IMR-90 (cell line): Measurements from ENCODE around the gene DHX40. TPM values are rescaled to one million over a fixed set of nuclear protein-coding genes. Genes with fewer than 3 reads are reported as not detected.
A peak's percentile ranks its signal among the peaks of the same experiment; 100 is the strongest.

ENCODE experiments used
- ATAC-seq: fragments of 200-7000 bp; cut with Tn5 transposase; 2 replicates; pipeline ENCODE4 v1.9.1; 2020; ENCODE audit warnings: low read depth, mild to moderate bottlenecking, moderate library complexity
- BruUV-seq: library from RNA; stranded (reverse); fragments of 400-500 nt; replicated peaks from 2 replicates; lab custom pipeline; 2021; lab: Mats Ljungman, UMichigan
- CTCF ChIA-PET: fragments of 300-600 bp; formaldehyde crosslinking; extraction: SDS; loops from one replicate; lab custom pipeline; 2021; ENCODE audit warnings: antibody characterized with exemption; lab: Yijun Ruan, JAX
- POLR2A ChIA-PET: fragments of 300-600 bp; sonication (Branson Sonifier 250); formaldehyde crosslinking; loops from one replicate; lab custom pipeline; 2022; ENCODE audit warnings: antibody characterized with exemption; ENCODE audit not compliant: unreplicated experiment; lab: Charles Lee
- DNase-seq: peaks from one replicate; pipeline ENCODE4 v3.0.0; 2013
- H2AFZ ChIP-seq: replicated peaks from 2 replicates; pipeline ENCODE3; 2013; ENCODE audit warnings: low read length, mild to moderate bottlenecking; ENCODE audit not compliant: poor library complexity
- H2AK5ac ChIP-seq: 2 replicates; pipeline ENCODE4 v1.6.1; 2013; ENCODE audit warnings: low read depth, low read length, inconsistent platforms
- H2AK9ac ChIP-seq: replicated peaks from 2 replicates; pipeline ENCODE3; 2013; ENCODE audit warnings: mild to moderate bottlenecking, low read depth, low read length, moderate library complexity; ENCODE audit not compliant: poor library complexity
- H2BK120ac ChIP-seq: 2 replicates; pipeline ENCODE4 v1.6.1; 2013; ENCODE audit warnings: low read depth, low read length, inconsistent platforms
- H2BK15ac ChIP-seq: 3 replicates; pipeline ENCODE4 v1.6.1; 2013; ENCODE audit warnings: low read depth, low read length, inconsistent platforms
- H2BK20ac ChIP-seq: 2 replicates; pipeline ENCODE4 v1.6.1; 2013; ENCODE audit warnings: low read depth, mild to moderate bottlenecking, inconsistent platforms, low read length, moderate library complexity
- H2BK5ac ChIP-seq: 2 replicates; pipeline ENCODE4 v1.6.1; 2013; ENCODE audit warnings: mild to moderate bottlenecking, low read depth, low read length, inconsistent platforms; ENCODE audit not compliant: poor library complexity, severe bottlenecking
- H3K14ac ChIP-seq: replicated peaks from 2 replicates; pipeline ENCODE4 v1.6.1; 2013; ENCODE audit warnings: low read depth, low read length, inconsistent platforms
- H3K18ac ChIP-seq: 2 replicates; pipeline ENCODE4 v1.6.1; 2013; ENCODE audit warnings: low read depth, low read length, control low read depth
- H3K23ac ChIP-seq: 2 replicates; pipeline ENCODE4 v1.6.1; 2013; ENCODE audit warnings: low read depth, low read length, inconsistent platforms
- H3K27ac ChIP-seq: 2 replicates; pipeline ENCODE4 v1.5.1; 2013; ENCODE audit warnings: mild to moderate bottlenecking, control low read depth, low read length; ENCODE audit not compliant: insufficient read depth
- H3K27me3 ChIP-seq: 2 replicates; pipeline ENCODE4 v1.6.1; 2013; ENCODE audit warnings: low read length; ENCODE audit not compliant: control insufficient read depth, insufficient read depth
- H3K36me3 ChIP-seq: 2 replicates; pipeline ENCODE4 v1.6.1; 2013; ENCODE audit warnings: low read length, mixed read lengths; ENCODE audit not compliant: control insufficient read depth, insufficient read depth
- H3K4ac ChIP-seq: 2 replicates; pipeline ENCODE4 v1.6.1; 2013; ENCODE audit warnings: low read depth, low read length, inconsistent platforms
- H3K4me1 ChIP-seq: 2 replicates; pipeline ENCODE4 v1.6.1; 2013; ENCODE audit warnings: low read length, mixed read lengths; ENCODE audit not compliant: control insufficient read depth, insufficient read depth
- H3K4me2 ChIP-seq: 2 replicates; pipeline ENCODE4 v1.6.1; 2013; ENCODE audit warnings: low read depth, mild to moderate bottlenecking, control low read depth, low read length, moderate library complexity
- H3K4me3 ChIP-seq: 2 replicates; pipeline ENCODE4 v1.5.1; 2013; ENCODE audit warnings: low read depth, mild to moderate bottlenecking, control low read depth, low read length, moderate library complexity; ENCODE audit not compliant: insufficient read depth
- H3K56ac ChIP-seq: 2 replicates; pipeline ENCODE4 v1.6.1; 2013; ENCODE audit warnings: low read length, inconsistent platforms; ENCODE audit not compliant: insufficient read depth; ENCODE audit errors: extremely low read depth
- H3K79me1 ChIP-seq, 2 experiments: 2 replicates each; pipeline ENCODE4 v1.6.1; 2013; ENCODE audit warnings: low read length in 2 of 2, inconsistent platforms in 1 of 2, low read depth in 1 of 2
- H3K9ac ChIP-seq: 2 replicates; pipeline ENCODE4 v1.6.1; 2013; ENCODE audit warnings: low read depth, low read length, control low read depth
- H3K9me1 ChIP-seq: 2 replicates; pipeline ENCODE4 v1.6.1; 2013; ENCODE audit warnings: low read length, inconsistent platforms; ENCODE audit not compliant: insufficient read depth
- H3K9me3 ChIP-seq: 2 replicates; pipeline ENCODE4 v1.6.1; 2013; ENCODE audit warnings: low read length; ENCODE audit not compliant: control insufficient read depth, insufficient read depth
- H4K20me1 ChIP-seq: 2 replicates; pipeline ENCODE4 v1.6.1; 2013; ENCODE audit warnings: low read length, inconsistent platforms; ENCODE audit not compliant: insufficient read depth
- H4K5ac ChIP-seq: 2 replicates; pipeline ENCODE4 v1.6.1; 2013; ENCODE audit warnings: mild to moderate bottlenecking, low read depth, low read length, control low read depth
- H4K8ac ChIP-seq, 2 experiments: 2 replicates each; pipeline ENCODE4 v1.6.1; 2013; ENCODE audit warnings: low read depth in 2 of 2, low read length in 2 of 2, control low read depth in 1 of 2, inconsistent platforms in 1 of 2
- H4K91ac ChIP-seq: 2 replicates; pipeline ENCODE4 v1.6.1; 2013; ENCODE audit warnings: low read depth, low read length, inconsistent platforms; ENCODE audit not compliant: insufficient read depth
- MAFK ChIP-seq: IDR thresholded peaks from 2 replicates; pipeline ENCODE4 v1.6.1; 2012; ENCODE audit warnings: low read depth, low read length, improper control_type of control experiment
- RCOR1 ChIP-seq: IDR thresholded peaks from 2 replicates; pipeline ENCODE4 v1.6.1; 2012; ENCODE audit warnings: mild to moderate bottlenecking, low read length, improper control_type of control experiment; ENCODE audit not compliant: insufficient replicate concordance
- WGBS, 2 experiments: methylation state at CpG; one replicate each; pipeline versions ENCODE4 v1.1.5 to v1.1.7; 2013; ENCODE audit warnings: missing lambda C conversion rate in 2 of 2; ENCODE audit not compliant: insufficient read length in 1 of 2; ENCODE audit errors: extremely low coverage in 2 of 2; 5-methylcytosine and 5-hydroxymethylcytosine counted together
- dilution Hi-C: fragments of 300-500 bp; cut with HindIII; formaldehyde crosslinking; loops from one replicate; pipeline ENCODE4 v1.14.3; 2018; ENCODE audit warnings: low sequenced_read_pairs; ENCODE audit not compliant: unreplicated experiment
- in situ Hi-C: fragments of 300-500 bp; cut with MboI; formaldehyde crosslinking; loops from 3 replicates; pipeline ENCODE4 v1.14.3; 2019; ENCODE audit warnings: low sequenced_read_pairs, inconsistent platforms, mixed read lengths
- intact Hi-C: fragments of 100-400 bp; cut with micrococcal nuclease; formaldehyde crosslinking; loops from 2 replicates; pipeline ENCODE4 v1.10.0; 2022
- polyA plus RNA-seq, 3 experiments: library from polyadenylated mRNA; depleted of rRNA; stranded (reverse); fragments of >200 nt; gene quantifications; 2 replicates each; pipeline ENCODE4 v1.2.3, GENCODE V29; 2012; ENCODE audit warnings: low replicate concordance in 1 of 3
- total RNA-seq: library from RNA; depleted of rRNA; stranded (reverse); fragments of >200 nt; gene quantifications from 2 replicates; pipeline ENCODE4 v1.2.3, GENCODE V29; 2012

The DHX40 gene
- total and polyA plus RNA-seq, 2 of the 4 experiments (the other 2 are of a cell fraction): 17.4 to 44.4 TPM

GRCh38 chr17:59519132-59519531 is 46.3 kb upstream of the DHX40 start:
- in situ Hi-C loops: no loop called here
- POLR2A ChIA-PET: no interaction called here
- DNase-seq: no peak

More at GRCh38 chr17:59519132-59519531, 46.3 kb upstream of the DHX40 start:
- Histone ChIP-seq H4K20me1 (no peaks in the 10 kb centered on the region), H3K27me3 (no peaks in the 10 kb centered on the region), H2BK5ac (no peak overlapping the region), H3K9ac (no peak overlapping the region), H3K56ac (no peak overlapping the region), H3K23ac (no peak overlapping the region), H3K14ac (no peak overlapping the region), H2AFZ (no peak overlapping the region), H3K36me3 (no peaks in the 10 kb centered on the region), H2AK5ac (no peak overlapping the region), H3K18ac (no peak overlapping the region), H4K8ac (no peak overlapping the region), H3K9me1 (0 out of 2 replicates have a peak, but pooled peaks cover 7% of the 10 kb centered on the region), H3K27ac (no peak overlapping the region), H4K91ac (no peak overlapping the region), H3K4me1 (peaks cover 4% of the 10 kb centered on the region), H2BK15ac (no peak overlapping the region), H4K5ac (no peak overlapping the region), H3K4me2 (no peak overlapping the region), H3K79me1 (no peaks in the 10 kb centered on the region), H3K9me3 (no peaks in the 10 kb centered on the region), H3K4ac (no peak overlapping the region), H2BK20ac (no peak overlapping the region), H2BK120ac (no peak overlapping the region), H3K4me3 (no peak overlapping the region), H2AK9ac (no peak overlapping the region)
- TF ChIP-seq MAFK: peak; percentile 30; the same call in 1 of the 2 replicates
- TF ChIP-seq RCOR1: no peak
- CTCF ChIA-PET: interaction anchor here (1.1 kb wide), 1 partner anchor 209 kb away, joined by 3 read pairs; no protein-coding TSS in a partner anchor
- 100% methylated on average over 1 of the region's 2 CpGs; no CpG with 5 or more reads in 1 of the 2 experiments for WGBS, 2 experiments
- ATAC-seq: no peak
- dilution Hi-C loops: no loop called here
- intact Hi-C loops: no loop called here
- no TSS peak for BruUV-seq
